Midbrain (tissue), 1 donor: Measurements from ENCODE around the gene PCDHA11.

Experiments
- DNase-seq: peaks from one replicate; lab custom pipeline; 2025; lab: John Stamatoyannopoulos, UW

Gene PCDHA11

GRCh38 chr5:140916325-140916724 lies 47.6 kb downstream of the PCDHA11 start:
- DNase-seq: no peak
